Astrocyte of the cerebellum (primary cell): ENCODE data around the gene PACRG.
A peak's percentile ranks its signal among the peaks of the same experiment; 100 is the strongest.

ENCODE experiments used
- DNase-seq: peaks from one replicate; pipeline ENCODE4 v3.0.0-alpha.2; 2011; ENCODE audit warnings: low read depth
- H3K4me3 ChIP-seq: 2 replicates; pipeline ENCODE4 v1.5.1; 2011; ENCODE audit warnings: mild to moderate bottlenecking, low read depth, low read length, moderate library complexity
- in situ Hi-C: cut with HindIII; loops from 2 replicates; pipeline ENCODE4 v1.10.0; 2017; ENCODE audit warnings: low sequenced_read_pairs
- TF ChIP-seq, protein P1 (sequence below): IDR thresholded peaks from 2 replicates; pipeline ENCODE4 v1.5.1; 2012; ENCODE audit warnings: low read length, low read depth, moderate library complexity, mild to moderate bottlenecking; ENCODE audit errors: missing control alignments

Gene PACRG

GRCh38 chr6:163180874-163181541, 453.2 kb downstream of the PACRG start:
- in situ Hi-C loops: no loop called here
- DNase-seq: peak; percentile 22
- no peak overlapping the region for H3K4me3 ChIP-seq
- TF ChIP-seq, protein P1, sequence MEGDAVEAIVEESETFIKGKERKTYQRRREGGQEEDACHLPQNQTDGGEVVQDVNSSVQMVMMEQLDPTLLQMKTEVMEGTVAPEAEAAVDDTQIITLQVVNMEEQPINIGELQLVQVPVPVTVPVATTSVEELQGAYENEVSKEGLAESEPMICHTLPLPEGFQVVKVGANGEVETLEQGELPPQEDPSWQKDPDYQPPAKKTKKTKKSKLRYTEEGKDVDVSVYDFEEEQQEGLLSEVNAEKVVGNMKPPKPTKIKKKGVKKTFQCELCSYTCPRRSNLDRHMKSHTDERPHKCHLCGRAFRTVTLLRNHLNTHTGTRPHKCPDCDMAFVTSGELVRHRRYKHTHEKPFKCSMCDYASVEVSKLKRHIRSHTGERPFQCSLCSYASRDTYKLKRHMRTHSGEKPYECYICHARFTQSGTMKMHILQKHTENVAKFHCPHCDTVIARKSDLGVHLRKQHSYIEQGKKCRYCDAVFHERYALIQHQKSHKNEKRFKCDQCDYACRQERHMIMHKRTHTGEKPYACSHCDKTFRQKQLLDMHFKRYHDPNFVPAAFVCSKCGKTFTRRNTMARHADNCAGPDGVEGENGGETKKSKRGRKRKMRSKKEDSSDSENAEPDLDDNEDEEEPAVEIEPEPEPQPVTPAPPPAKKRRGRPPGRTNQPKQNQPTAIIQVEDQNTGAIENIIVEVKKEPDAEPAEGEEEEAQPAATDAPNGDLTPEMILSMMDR: peak; percentile 75

DNA sequence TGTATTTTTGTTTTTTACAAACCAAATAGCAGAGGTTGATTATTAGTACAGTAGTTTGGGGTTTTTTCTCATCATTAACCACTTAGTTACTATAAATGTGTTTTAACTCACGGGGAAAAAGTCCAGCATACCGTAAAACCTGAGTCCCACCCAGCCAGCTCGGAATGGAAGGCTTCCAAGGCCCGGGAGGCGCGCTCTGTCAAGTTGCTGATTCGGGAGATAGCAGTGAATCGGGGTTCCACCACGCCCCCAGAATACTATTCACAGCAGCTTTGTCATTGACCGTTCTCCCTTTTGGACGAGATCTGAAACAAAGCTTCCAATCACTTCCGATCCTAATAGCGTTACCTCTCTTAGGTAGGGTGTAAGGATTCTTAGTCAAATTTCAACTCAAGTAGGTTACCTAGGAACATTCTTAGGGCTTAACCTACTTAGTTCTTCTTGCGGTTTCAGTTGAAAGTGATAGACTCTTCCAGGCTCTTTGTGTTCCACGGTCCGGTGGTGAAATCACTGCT, 453.9 kb downstream of the PACRG start:
- in situ Hi-C loops: no loop called here
- no peak overlapping the region for H3K4me3 ChIP-seq
- DNase-seq: no peak
- TF ChIP-seq, protein P1: no peak

- in situ Hi-C loops: no loop called here
- no peak for DNase-seq
- no peak overlapping the region for H3K4me3 ChIP-seq
- TF ChIP-seq, protein P1: no peak
Observed at GRCh38 chr6:163182696-163183095, 454.9 kb downstream of the PACRG start.

GRCh38 chr6:163183806-163184205, 456.0 kb downstream of the PACRG start:
- peak; percentile 6 for DNase-seq
- TF ChIP-seq, protein P1: no peak
- in situ Hi-C loops: no loop called here
- H3K4me3 ChIP-seq: no peak overlapping the region

- no peak overlapping the region for H3K4me3 ChIP-seq
- no peak for DNase-seq
- in situ Hi-C loops: no loop called here
- TF ChIP-seq, protein P1: no peak
Observed at GRCh38 chr6:163185744-163186143, 458.0 kb downstream of the PACRG start.

GRCh38 chr6:163186527-163186926, 458.8 kb downstream of the PACRG start:
- in situ Hi-C loops: no loop called here
- H3K4me3 ChIP-seq: no peak overlapping the region
- DNase-seq: no peak
- TF ChIP-seq, protein P1: no peak
